Measurements from ENCODE around the gene SLITRK3.

- TF ChIP-seq CTCF (IDR thresholded peaks at IDR 0.05): no peak
- no peak for TF ChIP-seq POLR2A (IDR thresholded peaks at IDR 0.05)
- no peak for TF ChIP-seq EP300 (IDR thresholded peaks at IDR 0.05; ENCODE audit: low read depth)
Observed at GRCh38 chr3:165211721-165212120, 15.5 kb upstream of the SLITRK3 start.

All from transverse colon (tissue), 3 donors.